Osteocyte (in vitro differentiated cells): ENCODE results near the gene RAPGEF2. TPM values are rescaled to one million over a fixed set of nuclear protein-coding genes. Genes with fewer than 3 reads are reported as not detected.

Experiments
- DNase-seq: peaks from one replicate; pipeline ENCODE4 v3.0.0; 2021; ENCODE audit warnings: mixed read lengths; ENCODE audit not compliant: unreplicated experiment; ENCODE audit errors: extremely low spot score
- H3K27ac Mint-ChIP-seq: one replicate; pipeline ENCODE4 v1.8.0; 2021; ENCODE audit warnings: mild to moderate bottlenecking, mixed read lengths; ENCODE audit not compliant: unreplicated experiment
- H3K27me3 Mint-ChIP-seq: one replicate; pipeline ENCODE4 v1.8.0; 2021; ENCODE audit warnings: mixed read lengths; ENCODE audit not compliant: unreplicated experiment
- H3K36me3 Mint-ChIP-seq: one replicate; pipeline ENCODE4 v1.8.0; 2021; ENCODE audit warnings: mixed read lengths; ENCODE audit not compliant: unreplicated experiment
- H3K4me1 Mint-ChIP-seq: one replicate; pipeline ENCODE4 v1.8.0; 2021; ENCODE audit warnings: mixed read lengths; ENCODE audit not compliant: unreplicated experiment
- H3K4me3 Mint-ChIP-seq: one replicate; pipeline ENCODE4 v1.8.0; 2021; ENCODE audit warnings: mild to moderate bottlenecking, moderate library complexity, mixed read lengths; ENCODE audit not compliant: unreplicated experiment
- H3K9me3 Mint-ChIP-seq: one replicate; pipeline ENCODE4 v1.8.0; 2021; ENCODE audit warnings: mixed read lengths; ENCODE audit not compliant: unreplicated experiment
- total RNA-seq: library from RNA; stranded (reverse); gene quantifications from 2 replicates; pipeline ENCODE4 v1.2.1, GENCODE V29; 2021
- TF ChIP-seq, protein P1 (sequence below): fragments of 200-600 bp; sonication (generic); IDR thresholded peaks from 2 replicates; pipeline ENCODE4 v1.5.0; 2021; ENCODE audit warnings: antibody characterized with exemption, mild to moderate bottlenecking, moderate library complexity

The RAPGEF2 gene
- total RNA-seq, 1 donor from 2014 or later: 22.7 TPM

DNA sequence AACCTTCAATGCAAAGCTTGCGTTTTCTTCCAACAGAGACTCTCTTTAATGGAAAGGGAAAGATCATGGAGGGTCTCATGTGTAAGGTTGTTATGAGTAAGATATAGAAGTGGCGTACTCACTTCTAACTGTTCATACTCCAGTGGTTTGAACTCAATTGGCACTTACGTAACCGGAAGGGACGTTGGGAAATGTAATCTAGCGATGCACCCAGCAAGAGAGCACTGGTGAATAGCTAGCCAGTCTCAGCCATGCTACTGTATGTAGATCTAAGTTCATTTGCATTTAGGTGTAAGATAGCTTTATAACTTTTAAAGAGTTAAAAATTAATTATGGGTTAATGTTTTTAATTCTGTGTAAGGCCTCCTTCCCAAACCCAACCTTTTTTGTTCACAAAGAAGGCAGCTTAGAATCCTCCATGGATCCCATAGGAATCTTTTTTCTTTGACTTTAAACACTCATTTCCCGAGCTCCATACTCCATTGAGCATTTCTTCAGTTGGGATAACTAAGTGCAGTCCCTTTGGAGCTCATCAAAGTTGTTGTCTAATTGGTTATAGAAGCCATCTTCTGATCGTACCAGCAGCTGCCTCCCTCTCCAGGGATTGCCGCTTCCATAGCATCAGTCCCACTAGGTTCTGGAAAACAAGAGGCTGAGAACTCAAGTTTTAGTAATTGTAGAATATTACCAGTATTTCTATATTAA is 191.1 kb downstream of the RAPGEF2 start:
- H3K36me3 Mint-ChIP-seq: no peaks in the 10 kb centered on the region
- no peak overlapping the region for H3K4me3 Mint-ChIP-seq
- DNase-seq: no peak
- H3K9me3 Mint-ChIP-seq: no peaks in the 10 kb centered on the region
- no peaks in the 10 kb centered on the region for H3K27me3 Mint-ChIP-seq
- TF ChIP-seq, protein P1, sequence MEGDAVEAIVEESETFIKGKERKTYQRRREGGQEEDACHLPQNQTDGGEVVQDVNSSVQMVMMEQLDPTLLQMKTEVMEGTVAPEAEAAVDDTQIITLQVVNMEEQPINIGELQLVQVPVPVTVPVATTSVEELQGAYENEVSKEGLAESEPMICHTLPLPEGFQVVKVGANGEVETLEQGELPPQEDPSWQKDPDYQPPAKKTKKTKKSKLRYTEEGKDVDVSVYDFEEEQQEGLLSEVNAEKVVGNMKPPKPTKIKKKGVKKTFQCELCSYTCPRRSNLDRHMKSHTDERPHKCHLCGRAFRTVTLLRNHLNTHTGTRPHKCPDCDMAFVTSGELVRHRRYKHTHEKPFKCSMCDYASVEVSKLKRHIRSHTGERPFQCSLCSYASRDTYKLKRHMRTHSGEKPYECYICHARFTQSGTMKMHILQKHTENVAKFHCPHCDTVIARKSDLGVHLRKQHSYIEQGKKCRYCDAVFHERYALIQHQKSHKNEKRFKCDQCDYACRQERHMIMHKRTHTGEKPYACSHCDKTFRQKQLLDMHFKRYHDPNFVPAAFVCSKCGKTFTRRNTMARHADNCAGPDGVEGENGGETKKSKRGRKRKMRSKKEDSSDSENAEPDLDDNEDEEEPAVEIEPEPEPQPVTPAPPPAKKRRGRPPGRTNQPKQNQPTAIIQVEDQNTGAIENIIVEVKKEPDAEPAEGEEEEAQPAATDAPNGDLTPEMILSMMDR: no peak
- H3K4me1 Mint-ChIP-seq: peaks cover 45% of the 10 kb centered on the region
- H3K27ac Mint-ChIP-seq: no peak overlapping the region

DNA sequence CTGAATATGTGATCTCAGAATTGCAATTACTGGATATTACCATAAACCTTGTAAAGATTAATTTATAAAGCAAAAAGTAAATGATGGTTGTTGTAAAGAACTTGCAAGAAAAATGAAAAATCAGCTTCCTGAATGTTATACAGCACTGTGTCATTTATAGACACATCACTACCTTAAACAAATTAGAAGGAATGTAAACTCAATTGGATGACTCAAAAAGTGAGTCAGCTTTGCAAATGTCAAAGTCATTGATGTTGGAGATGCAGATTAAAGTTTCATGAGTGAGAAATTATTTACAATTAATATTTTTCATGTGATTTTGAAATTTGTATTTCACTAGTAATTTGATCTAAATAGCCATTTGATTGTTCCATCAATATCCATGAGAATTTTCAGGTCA is 193.2 kb downstream of the RAPGEF2 start:
- Mint-ChIP-seq H3K4me1 (peaks cover 40% of the 10 kb centered on the region), H3K27ac (no peak overlapping the region)
- TF ChIP-seq, protein P1: no peak

DNA sequence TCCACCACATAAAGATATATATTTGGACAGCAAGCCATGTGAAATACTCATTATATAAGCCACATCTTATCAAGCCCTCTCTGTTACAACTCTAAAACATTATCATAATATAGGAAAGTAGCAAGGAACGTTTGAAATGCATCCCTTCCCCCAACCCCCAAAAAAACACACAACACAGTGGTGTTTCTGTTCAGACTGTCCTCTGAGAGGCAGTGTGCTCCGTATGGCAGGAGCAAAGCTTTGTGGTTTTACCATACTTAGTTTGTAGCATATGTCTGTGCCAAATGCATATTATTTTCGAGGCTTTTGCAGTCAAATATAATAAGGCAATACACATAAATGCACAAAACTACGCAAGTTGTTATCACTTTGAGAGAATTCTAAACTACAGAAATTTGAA is 194.2 kb downstream of the RAPGEF2 start:
- H3K4me3 Mint-ChIP-seq: no peak overlapping the region
- H3K27me3 Mint-ChIP-seq: no peaks in the 10 kb centered on the region
- no peaks in the 10 kb centered on the region for H3K36me3 Mint-ChIP-seq
- no peaks in the 10 kb centered on the region for H3K9me3 Mint-ChIP-seq
- H3K27ac Mint-ChIP-seq: no peak overlapping the region
- peaks cover 39% of the 10 kb centered on the region for H3K4me1 Mint-ChIP-seq
- DNase-seq: no peak
- TF ChIP-seq, protein P1: no peak

More for the DNA sequence above, 193.2 kb downstream of the RAPGEF2 start:
- DNase-seq: no peak
- H3K9me3 Mint-ChIP-seq: no peaks in the 10 kb centered on the region
- H3K36me3 Mint-ChIP-seq: no peaks in the 10 kb centered on the region
- H3K27me3 Mint-ChIP-seq: no peaks in the 10 kb centered on the region
- H3K4me3 Mint-ChIP-seq: no peak overlapping the region

DNA sequence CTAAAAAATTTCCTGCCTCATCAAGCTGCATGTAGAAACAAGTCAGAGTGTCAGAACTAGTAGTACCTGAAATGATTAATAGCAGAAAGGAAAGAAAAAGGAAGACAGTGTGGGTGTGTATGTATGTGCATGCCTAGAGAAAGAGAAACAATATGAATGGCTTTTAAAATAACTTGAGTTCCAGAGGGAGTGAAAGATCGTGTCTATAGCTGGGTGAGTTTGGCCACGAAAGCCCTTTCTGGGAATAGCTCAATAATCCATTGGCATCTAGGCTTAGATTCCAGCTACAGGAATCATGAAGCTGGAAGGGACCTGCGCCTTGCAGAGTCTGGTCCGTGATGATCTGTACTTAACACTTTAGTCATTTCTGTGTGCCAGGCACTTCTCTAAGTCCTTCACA is 195.6 kb downstream of the RAPGEF2 start:
- TF ChIP-seq, protein P1: no peak
- peak overlapping the region; percentile 56 for H3K27ac Mint-ChIP-seq

DNA sequence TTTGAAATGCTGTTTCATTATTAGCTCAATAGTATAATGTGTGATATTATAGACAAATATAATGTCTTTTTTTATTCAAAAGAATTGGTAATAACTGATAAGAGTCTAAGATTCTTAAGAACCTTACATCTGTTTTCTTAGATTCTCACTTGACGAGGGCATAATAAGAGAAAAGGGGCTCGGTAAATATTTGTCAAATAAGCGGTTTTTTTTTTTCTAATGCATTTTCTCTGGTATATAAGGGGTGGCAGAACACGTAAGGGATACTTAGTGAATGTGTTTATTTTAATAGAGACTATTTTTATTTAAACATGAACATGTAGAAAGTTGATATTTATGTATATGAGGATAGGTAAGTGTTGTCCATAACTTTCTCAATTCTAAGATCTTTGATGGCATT is 200.6 kb downstream of the RAPGEF2 start:
- TF ChIP-seq, protein P1: no peak
- Mint-ChIP-seq H3K4me3 (no peak overlapping the region), H3K4me1 (peaks cover 16% of the 10 kb centered on the region), H3K36me3 (peaks cover 14% of the 10 kb centered on the region), H3K27me3 (no peaks in the 10 kb centered on the region), H3K27ac (no peak overlapping the region), H3K9me3 (peaks cover 17% of the 10 kb centered on the region)
- no peak for DNase-seq

More for the DNA sequence above, 195.6 kb downstream of the RAPGEF2 start:
- DNase-seq: no peak
- Mint-ChIP-seq H3K36me3 (no peaks in the 10 kb centered on the region), H3K9me3 (no peaks in the 10 kb centered on the region), H3K27me3 (no peaks in the 10 kb centered on the region), H3K4me3 (peak overlapping the region; percentile 7), H3K4me1 (peaks cover 35% of the 10 kb centered on the region)
